Measurements from ENCODE around the gene TERF2IP. TPM values are rescaled to one million over a fixed set of nuclear protein-coding genes. Genes with fewer than 3 reads are reported as not detected.

TERF2IP gene
- total and polyA plus RNA-seq, 2 donors (not counting 1 experiment from before 2014, with no cell fraction given), result 63.1 to 74.6 TPM

GRCh38 chr16:75640598-75640997, 7.0 kb upstream of the TERF2IP start:
- ChIA-PET CTCF (no interaction called here), POLR2A (no interaction called here)
- WGBS (ENCODE audit: insufficient coverage), result 100% methylated on average over 1 of the region's 6 CpGs
- H3K9ac ChIP-seq (ENCODE audit: low read length), result no peak overlapping the region
- H3K4me2 ChIP-seq (replicated peaks; ENCODE audit: low read depth, low read length, poor library complexity, severe bottlenecking), result no peak overlapping the region
- H3K4me1 ChIP-seq (ENCODE audit: control insufficient read depth in 2 of 2, insufficient read depth in 2 of 2, low read length in 2 of 2), result peaks cover 12 to 13% of the 10 kb centered on the region in 2 donors
- H3K9me3 Mint-ChIP-seq (ENCODE audit: insufficient read depth), result no peaks in the 10 kb centered on the region
- no peak overlapping the region for H3K4me3 Mint-ChIP-seq
- no peaks in the 10 kb centered on the region for H3K27me3 ChIP-seq (replicated peaks in 1 of 4; ENCODE audit: control extremely low read depth in 1 of 4, control insufficient read depth in 3 of 4, insufficient read depth in 4 of 4, low read length in 3 of 4)
- peaks cover 28 to 77% of the 10 kb centered on the region in 2 experiments for H3K36me3 ChIP-seq (replicated peaks in 1 of 2; ENCODE audit: control extremely low read depth in 1 of 2, control insufficient read depth in 1 of 2, extremely low read depth in 1 of 2, insufficient read depth in 2 of 2, low read length in 1 of 2)
- H3K27me3 Mint-ChIP-seq, result no peaks in the 10 kb centered on the region
- no peak overlapping the region for H3K27ac Mint-ChIP-seq
- no peak overlapping the region for H2AFZ ChIP-seq (ENCODE audit: insufficient read depth, low read depth, low read length, poor library complexity, severe bottlenecking)
- H3K4me1 Mint-ChIP-seq, result peaks cover 18% of the 10 kb centered on the region
- no peak for DNase-seq
- intact Hi-C loops (cut with micrococcal nuclease), result no loop called here
- H3K79me2 ChIP-seq (ENCODE audit: control insufficient read depth, insufficient read depth, low read length), result peaks cover 64% of the 10 kb centered on the region
- H3K27ac ChIP-seq (ENCODE audit: low read length in 2 of 2), result no peak overlapping the region
- peaks cover 68% of the 10 kb centered on the region for H4K20me1 ChIP-seq (ENCODE audit: control insufficient read depth, insufficient read depth, low read length, poor library complexity, severe bottlenecking)
- no peak overlapping the region for H3K4me3 ChIP-seq (ENCODE audit: control extremely low read depth in 1 of 5, extremely low read depth in 1 of 5, insufficient read depth in 1 of 5, low read depth in 2 of 5, low read length in 4 of 5)
- H3K9me3 ChIP-seq (ENCODE audit: control extremely low read depth in 1 of 3, control insufficient read depth in 2 of 3, insufficient read depth in 1 of 3, low read length in 2 of 3), result no peaks in the 10 kb centered on the region
- no peak for ATAC-seq (ENCODE audit: low read depth)
- TF ChIP-seq CTCF (IDR thresholded peaks at IDR 0.05) (no peak), EZH2 (IDR thresholded peaks at IDR 0.05; ENCODE audit: borderline replicate concordance, insufficient read depth, low read depth, low read length, poor library complexity, severe bottlenecking) (no peak)

DNA sequence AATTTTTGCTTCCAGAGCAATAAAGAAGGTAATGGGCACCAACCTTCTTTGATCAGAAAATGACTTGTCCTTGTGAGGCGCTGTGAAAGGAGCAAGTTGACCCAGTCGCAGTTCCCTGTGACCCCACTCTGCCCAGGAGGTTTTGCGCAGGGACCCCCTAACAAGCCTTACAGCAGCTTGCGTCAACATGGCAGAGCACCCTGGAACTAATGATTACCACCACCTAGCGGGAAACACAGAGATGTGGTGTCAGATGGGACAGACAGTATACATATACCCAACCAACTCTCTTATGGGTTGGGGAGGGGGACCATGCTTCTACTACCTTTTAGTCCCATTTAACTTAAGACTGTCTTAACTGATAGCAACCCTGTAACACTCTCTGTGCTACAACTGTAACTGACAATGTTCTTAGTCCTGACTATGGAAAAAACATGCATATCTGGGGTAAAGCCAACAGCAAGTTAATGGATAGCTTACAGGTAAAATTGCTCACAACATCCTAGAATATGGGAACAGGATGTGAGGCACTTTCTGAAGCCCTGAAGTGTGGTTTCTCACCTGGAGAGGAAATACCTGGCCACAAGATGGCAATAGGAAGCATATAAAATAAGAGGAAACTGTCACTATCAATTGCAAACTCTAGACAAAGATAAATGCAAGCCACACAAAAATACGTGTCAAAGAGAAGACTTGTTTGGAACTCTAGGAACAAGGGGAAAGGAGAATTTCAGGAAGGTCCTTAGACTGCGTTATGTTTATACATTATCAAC, 3.1 kb upstream of the TERF2IP start:
- Histone ChIP-seq H2AFZ (ENCODE audit: insufficient read depth, low read depth, low read length, poor library complexity, severe bottlenecking) (no peak overlapping the region), H3K4me2 (replicated peaks; ENCODE audit: low read depth, low read length, poor library complexity, severe bottlenecking) (no peak overlapping the region), H3K27ac (ENCODE audit: low read length in 2 of 2) (no peak overlapping the region), H3K4me3 (ENCODE audit: control extremely low read depth in 1 of 5, extremely low read depth in 1 of 5, insufficient read depth in 1 of 5, low read depth in 2 of 5, low read length in 4 of 5) (no peak overlapping the region), H4K20me1 (ENCODE audit: control insufficient read depth, insufficient read depth, low read length, poor library complexity, severe bottlenecking) (peaks cover 59% of the 10 kb centered on the region), H3K79me2 (ENCODE audit: control insufficient read depth, insufficient read depth, low read length) (peaks cover 86% of the 10 kb centered on the region), H3K36me3 (replicated peaks in 1 of 2; ENCODE audit: control extremely low read depth in 1 of 2, control insufficient read depth in 1 of 2, extremely low read depth in 1 of 2, insufficient read depth in 2 of 2, low read length in 1 of 2) (peaks cover 21 to 58% of the 10 kb centered on the region in 2 experiments), H3K27me3 (replicated peaks in 1 of 4; ENCODE audit: control extremely low read depth in 1 of 4, control insufficient read depth in 3 of 4, insufficient read depth in 4 of 4, low read length in 3 of 4) (no peaks in the 10 kb centered on the region), H3K9me3 (ENCODE audit: control extremely low read depth in 1 of 3, control insufficient read depth in 2 of 3, insufficient read depth in 1 of 3, low read length in 2 of 3) (no peaks in the 10 kb centered on the region), H3K9ac (ENCODE audit: low read length) (no peak overlapping the region), H3K4me1 (ENCODE audit: control insufficient read depth in 2 of 2, insufficient read depth in 2 of 2, low read length in 2 of 2) (peaks cover 26 to 27% of the 10 kb centered on the region in 2 donors)
- Mint-ChIP-seq H3K27me3 (no peaks in the 10 kb centered on the region), H3K4me3 (peak overlapping the region; percentile 49), H3K4me1 (peaks cover 29% of the 10 kb centered on the region), H3K27ac (peak overlapping the region; percentile 23), H3K9me3 (ENCODE audit: insufficient read depth) (no peaks in the 10 kb centered on the region)
- ChIA-PET CTCF (interaction anchor here (1.4 kb wide), 1 partner anchor 119 kb away, joined by 4 read pairs; no protein-coding TSS in a partner anchor), POLR2A (interaction anchor here (1.0 kb wide), 1 partner anchor 22 kb away, joined by 3 read pairs; the partner anchor contains the start of gene ADAT1)
- TF ChIP-seq EZH2 (IDR thresholded peaks at IDR 0.05; ENCODE audit: borderline replicate concordance, insufficient read depth, low read depth, low read length, poor library complexity, severe bottlenecking), result no peak
- TF ChIP-seq CTCF (IDR thresholded peaks at IDR 0.05), result no peak
- no peak for ATAC-seq (ENCODE audit: low read depth)
- DNase-seq, result peak; percentile 40
- 93% methylated on average over 2 of the region's 7 CpGs for WGBS (ENCODE audit: insufficient coverage)
- intact Hi-C loops (cut with micrococcal nuclease), result loop anchor here (5.0 kb wide), 2 partner anchors 262 to 977 kb away; partner anchors contain the start of gene RFWD3
